OCI-M2 (cell line): ENCODE data around the gene MTARC2.

Experiments used
- DNase-seq: peaks from one replicate; lab custom pipeline; 2025; ENCODE audit not compliant: unreplicated experiment; lab: John Stamatoyannopoulos, UW

MTARC2 gene

DNA sequence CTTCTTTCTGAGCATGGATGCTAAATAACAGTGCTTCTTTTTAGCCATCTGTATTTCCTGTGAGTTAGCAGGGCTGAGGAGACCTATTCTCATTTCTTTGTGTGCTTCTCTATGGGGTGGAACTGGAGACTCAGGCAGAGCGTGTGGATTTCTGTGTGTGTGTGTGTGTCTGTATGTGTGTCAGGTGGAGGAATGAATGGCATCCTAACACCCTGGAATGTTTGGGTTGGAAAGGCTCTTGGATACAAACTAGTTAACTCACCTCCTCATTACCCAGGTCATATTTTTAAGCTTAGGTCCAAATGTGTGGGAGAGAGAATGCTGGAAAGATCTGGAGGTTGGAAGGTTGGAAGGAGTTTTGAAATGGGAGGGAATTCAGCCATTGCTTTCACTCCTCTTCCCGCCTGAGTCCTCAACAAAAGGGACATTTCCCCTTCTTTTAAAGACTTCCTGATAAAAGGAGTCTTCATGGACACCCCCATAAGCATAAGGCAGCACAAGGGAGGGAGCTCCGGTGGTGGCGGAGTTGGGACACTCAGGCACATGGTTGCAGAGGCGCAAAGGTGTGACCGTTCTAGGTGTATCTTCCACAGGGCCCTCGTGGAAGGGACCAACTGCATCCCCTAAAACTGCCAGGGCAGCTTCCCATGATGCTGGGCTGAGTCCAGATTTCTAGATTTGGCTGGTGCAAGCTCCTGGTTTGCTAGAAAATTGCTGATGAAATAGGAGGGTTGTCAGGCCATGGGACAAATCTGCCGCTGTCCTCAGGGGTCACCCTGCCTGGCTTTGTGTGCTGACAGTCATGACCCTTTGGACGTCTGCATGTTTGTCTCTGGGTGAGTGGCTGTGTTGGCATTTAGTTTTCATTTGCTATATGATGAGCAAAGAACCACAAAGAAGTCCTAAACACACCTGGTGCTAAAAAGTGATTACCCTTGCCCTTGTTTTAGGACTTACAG, 76.2 kb downstream of the MTARC2 start:
- DNase-seq, result no peak

DNA sequence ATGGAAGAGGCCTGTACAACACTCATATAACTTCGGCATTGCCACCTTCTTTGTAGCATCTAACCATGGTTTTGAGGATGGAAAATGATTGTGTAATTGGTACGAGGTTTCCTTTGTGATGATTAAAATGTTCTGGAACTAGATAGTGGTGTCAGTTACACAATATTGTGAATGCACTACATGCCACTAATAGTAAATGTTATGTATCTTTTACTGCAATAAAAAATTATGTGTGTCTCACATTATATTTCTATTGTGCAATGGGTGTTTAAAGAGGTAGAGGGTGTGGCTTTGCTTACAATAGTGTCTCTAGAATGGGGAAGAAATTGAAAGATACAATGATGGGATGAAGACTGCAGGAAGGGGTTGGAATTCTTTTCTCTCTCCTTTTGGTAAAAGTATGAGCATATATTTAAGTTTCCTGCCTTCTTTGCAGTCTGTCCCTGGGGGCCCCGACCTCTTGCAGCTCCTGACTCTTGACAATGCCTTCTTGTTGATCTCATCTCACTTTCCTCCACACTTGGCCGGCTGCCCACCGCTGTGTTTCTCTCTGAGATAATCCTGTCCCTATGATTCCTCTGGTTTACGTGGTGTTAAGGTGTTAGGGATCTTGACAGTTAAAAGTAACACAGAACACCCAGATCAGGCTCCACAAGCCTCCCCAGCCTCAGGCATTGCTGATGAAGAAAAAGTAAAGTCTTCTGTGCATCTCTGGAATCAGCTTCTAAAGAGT, 77.9 kb downstream of the MTARC2 start:
- DNase-seq, result no peak

DNA sequence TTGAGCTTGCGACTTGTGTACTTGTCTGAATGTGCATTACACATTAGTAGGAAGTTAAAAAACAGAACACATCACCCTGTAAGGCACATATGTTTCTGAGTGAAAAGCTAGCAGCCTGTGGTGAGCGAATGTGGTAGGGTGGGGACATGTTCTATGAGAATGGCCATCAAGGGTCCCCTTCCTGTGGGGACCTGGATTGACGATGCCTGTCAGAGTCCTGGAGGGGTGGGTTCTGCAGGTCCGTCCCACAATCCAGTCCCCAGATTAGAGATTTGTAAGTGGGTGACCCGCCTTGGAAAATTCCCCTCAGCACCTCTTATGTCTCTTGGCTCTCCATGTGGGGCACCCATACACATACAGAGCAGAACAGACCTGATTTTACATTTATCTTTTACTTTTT, 78.6 kb downstream of the MTARC2 start:
- no peak for DNase-seq

DNA sequence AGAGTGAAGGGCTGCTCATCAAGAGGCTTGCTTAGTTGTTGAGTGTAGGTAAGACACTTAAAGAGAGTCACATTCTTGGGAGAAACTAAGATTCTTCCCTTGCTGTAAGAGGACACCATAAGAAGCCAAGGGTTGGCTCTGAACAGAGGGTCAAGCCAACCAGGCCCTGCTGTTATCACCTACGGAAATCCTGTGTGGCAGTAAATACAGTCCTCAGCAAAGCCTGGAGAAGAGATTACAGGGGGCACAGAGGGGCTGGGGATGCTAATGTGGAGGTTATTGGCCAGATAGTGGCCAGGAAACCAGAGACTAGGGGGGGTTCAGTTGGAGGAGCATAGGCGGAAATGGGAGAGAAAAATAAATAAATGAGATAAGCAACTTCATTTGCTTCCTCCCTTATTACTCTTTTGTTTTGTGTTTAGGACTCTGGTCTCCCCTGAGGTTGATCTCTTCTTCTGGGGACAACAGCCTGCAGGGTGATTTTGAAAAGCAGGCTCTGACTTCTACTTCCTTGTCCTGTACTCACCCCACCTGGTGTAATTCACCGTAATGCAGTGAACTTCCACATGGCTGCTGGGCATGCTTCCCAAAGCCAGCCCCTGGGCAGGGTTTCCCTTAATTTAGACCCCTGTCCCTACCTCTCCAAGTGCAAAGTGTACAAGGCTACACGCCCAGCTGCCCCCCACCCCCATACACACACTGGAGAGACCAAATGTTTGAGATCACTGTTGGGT, 79.5 kb downstream of the MTARC2 start:
- DNase-seq, result no peak

- DNase-seq, result no peak
Observed at GRCh38 chr1:220828179-220828490, 80.0 kb downstream of the MTARC2 start.

- no peak for DNase-seq
Observed at GRCh38 chr1:220828950-220829586, 80.9 kb downstream of the MTARC2 start.

DNA sequence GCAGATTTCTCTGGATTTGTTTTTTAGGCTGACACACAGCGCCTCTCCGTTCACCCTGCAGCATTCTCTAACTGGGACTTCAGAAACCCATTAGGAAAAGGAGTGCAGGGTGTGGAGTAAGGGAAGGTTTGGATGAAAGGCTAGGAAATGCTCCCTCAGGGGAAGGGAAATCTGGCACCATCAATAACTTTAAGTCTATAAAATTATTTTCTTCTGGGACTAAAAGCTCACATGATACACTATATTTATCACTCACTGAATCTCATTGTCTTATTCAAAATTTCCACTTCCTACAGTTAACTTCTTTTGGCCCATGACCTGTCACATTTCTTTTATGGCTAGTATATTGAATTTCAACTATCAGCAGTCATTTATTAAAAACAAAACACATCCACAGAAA, 85.3 kb downstream of the MTARC2 start:
- no peak for DNase-seq
